Endothelial cell of umbilical vein (primary cell): ENCODE results near the gene PIM1. TPM values are rescaled to one million over a fixed set of nuclear protein-coding genes. Genes with fewer than 3 reads are reported as not detected.

Experiments used
- BruUV-seq: library from RNA; stranded (reverse); fragments of 400-500 nt; replicated peaks from 2 replicates; lab custom pipeline; 2021; lab: Mats Ljungman, UMichigan
- CTCF ChIA-PET: fragments of 300-600, 350-600 bp; sonication (Branson Sonifier 250); formaldehyde crosslinking; loops from one replicate; lab custom pipeline; 2021; ENCODE audit warnings: antibody characterized with exemption, inconsistent platforms; lab: Charles Lee
- POLR2A ChIA-PET: fragments of 300-600, 350-600 bp; sonication (Branson Sonifier 250); formaldehyde crosslinking; loops from one replicate; lab custom pipeline; 2021; ENCODE audit warnings: antibody characterized with exemption, inconsistent platforms; lab: Charles Lee
- DNase-seq: peaks from one replicate; pipeline ENCODE4 v3.0.0-alpha.2; 2011; ENCODE audit warnings: low read depth, low spot score
- FAIRE-seq: peaks from 2 replicates; lab custom pipeline; 2011; peaks lifted over from hg19 to GRCh38; lab: Jason Lieb, UNC
- H2AFZ ChIP-seq: 2 replicates; pipeline ENCODE4 v1.6.0; 2012; ENCODE audit warnings: low read depth, low read length, control low read depth, inconsistent platforms
- H3K27ac ChIP-seq: 2 replicates; pipeline ENCODE4 v1.5.1; 2011; ENCODE audit warnings: low read depth, mild to moderate bottlenecking, control low read depth, low read length, moderate library complexity; ENCODE audit not compliant: insufficient read depth
- H3K27me3 ChIP-seq, 2 experiments: 2 replicates each; pipeline versions ENCODE4 v1.6.0 to v1.6.1; 2011; ENCODE audit warnings: low read length in 2 of 2, mixed read lengths in 1 of 2; ENCODE audit not compliant: control insufficient read depth in 2 of 2, insufficient read depth in 2 of 2
- H3K36me3 ChIP-seq, 2 experiments: 2 replicates in 1 of 2; 3 replicates in 1 of 2; pipeline ENCODE4 v1.5.1; 2011; ENCODE audit warnings: low read length in 2 of 2, mild to moderate bottlenecking in 1 of 2, moderate library complexity in 1 of 2; ENCODE audit not compliant: control insufficient read depth in 2 of 2, insufficient read depth in 2 of 2; ENCODE audit errors: extremely low read depth in 1 of 2
- H3K4me1 ChIP-seq: 3 replicates; pipeline ENCODE4 v1.5.1; 2011; ENCODE audit warnings: mild to moderate bottlenecking, low read length; ENCODE audit not compliant: control insufficient read depth, insufficient read depth; ENCODE audit errors: extremely low read depth
- H3K4me2 ChIP-seq: 2 replicates; pipeline ENCODE4 v1.6.1; 2011; ENCODE audit warnings: low read length, control low read depth, mixed read lengths; ENCODE audit not compliant: insufficient read depth
- H3K4me3 ChIP-seq, 3 experiments: fragments of 200-600 bp in 1 of 3; sonication (generic), shearing (Covaris generic) in 1 of 3; replicated peaks in 1 of 3; 2 replicates each; pipeline ENCODE4 v1.5.1; 2011 to 2016; ENCODE audit warnings: control low read depth in 3 of 3, low read length in 3 of 3, mild to moderate bottlenecking in 2 of 3, inconsistent platforms in 1 of 3, low read depth in 1 of 3, moderate library complexity in 1 of 3; ENCODE audit not compliant: insufficient read depth in 1 of 3
- H3K79me2 ChIP-seq: 2 replicates; pipeline ENCODE4 v1.6.0; 2012; ENCODE audit warnings: low read length, inconsistent platforms; ENCODE audit not compliant: control insufficient read depth, insufficient read depth
- H3K9ac ChIP-seq: replicated peaks from 2 replicates; pipeline ENCODE3; 2011; ENCODE audit warnings: low read length, control low read depth; ENCODE audit not compliant: insufficient read depth; ENCODE audit errors: extremely low read depth
- H3K9me1 ChIP-seq: replicated peaks from 3 replicates; pipeline ENCODE4 v1.6.0; 2011; ENCODE audit warnings: mild to moderate bottlenecking, low read length; ENCODE audit not compliant: control insufficient read depth, insufficient read depth; ENCODE audit errors: extremely low read depth
- H3K9me3 ChIP-seq: replicated peaks from 2 replicates; pipeline ENCODE4 v1.5.1; 2012; ENCODE audit warnings: low read length, inconsistent platforms; ENCODE audit not compliant: control insufficient read depth, insufficient read depth
- H4K20me1 ChIP-seq: replicated peaks from 2 replicates; pipeline ENCODE3; 2011; ENCODE audit warnings: mild to moderate bottlenecking, low read length; ENCODE audit not compliant: control insufficient read depth, insufficient read depth; ENCODE audit errors: extremely low read depth
- EZH2 ChIP-seq: IDR thresholded peaks from 2 replicates; pipeline ENCODE4 v1.6.1; 2012; ENCODE audit warnings: borderline replicate concordance, low read depth, mild to moderate bottlenecking, moderate library complexity, low read length, inconsistent platforms; ENCODE audit not compliant: severe bottlenecking
- FOS ChIP-seq: IDR thresholded peaks from 2 replicates; pipeline ENCODE4 v1.6.1; 2011; ENCODE audit warnings: mild to moderate bottlenecking, low read length, moderate library complexity, borderline replicate concordance; ENCODE audit not compliant: insufficient read depth
- GATA2 ChIP-seq: IDR thresholded peaks from 2 replicates; pipeline ENCODE4 v1.7.0; 2011; ENCODE audit warnings: low read depth, mild to moderate bottlenecking, moderate library complexity, mixed read lengths, low read length; ENCODE audit not compliant: insufficient read length, insufficient read depth
- JUN ChIP-seq: IDR thresholded peaks from 2 replicates; pipeline ENCODE4 v1.6.1; 2011; ENCODE audit warnings: borderline replicate concordance, low read depth; ENCODE audit not compliant: insufficient read length, insufficient read depth
- MAX ChIP-seq: IDR thresholded peaks from 2 replicates; pipeline ENCODE4 v1.6.1; 2011; ENCODE audit not compliant: insufficient read depth, insufficient read length
- MYC ChIP-seq: IDR thresholded peaks from one replicate; pipeline ENCODE4 v1.6.1; 2011; ENCODE audit warnings: mild to moderate bottlenecking, low read depth, low read length
- POLR2A ChIP-seq: IDR thresholded peaks from 2 replicates; pipeline ENCODE4 v1.6.1; 2012; ENCODE audit warnings: low read depth, mild to moderate bottlenecking, control low read depth, low read length
- POLR2AphosphoS5 ChIP-seq: IDR thresholded peaks from 2 replicates; pipeline ENCODE4 v1.6.1; 2012; ENCODE audit warnings: low read depth, mild to moderate bottlenecking, control low read depth, low read length, moderate library complexity; ENCODE audit not compliant: insufficient read depth
- dilution Hi-C: fragments of 300-500 bp; cut with MboI; formaldehyde crosslinking; loops from one replicate; pipeline ENCODE4 v1.15.0; 2019; ENCODE audit warnings: low sequenced_read_pairs; ENCODE audit not compliant: extremely low pct_ligation_motif_present
- intact Hi-C: fragments of 100-400 bp; cut with micrococcal nuclease; formaldehyde crosslinking; loops from one replicate; pipeline ENCODE4 v1.10.0; 2022
- polyA plus RNA-seq, 4 experiments: library from polyadenylated mRNA; depleted of rRNA in 3 of 4; stranded (reverse) in 3 of 4; unstranded in 1 of 4; fragments of >200 nt; gene quantifications; 2 replicates each; pipeline versions ENCODE4 v1.2.1 to v1.2.3, GENCODE V29; 2011 to 2012; ENCODE audit warnings: missing spikeins in 1 of 4
- total RNA-seq: library from RNA; stranded (reverse); gene quantifications from 2 replicates; pipeline ENCODE4 v1.2.3, GENCODE V29; 2021
- TF ChIP-seq, protein P1 (sequence below), 2 donors: IDR thresholded peaks; 1 replicate in 1 of 2; 2 replicates in 1 of 2; pipeline ENCODE4 v1.5.1; 2011; ENCODE audit warnings: low read length in 2 of 2, mild to moderate bottlenecking in 2 of 2, moderate library complexity in 2 of 2, control low read depth in 1 of 2, inconsistent platforms in 1 of 2, low read depth in 1 of 2; ENCODE audit not compliant: insufficient read depth in 1 of 2; ENCODE audit errors: extremely low read depth in 1 of 2

The PIM1 gene
- total and polyA plus RNA-seq, 2 donors (not counting 3 experiments of a cell fraction or from before 2014, with no cell fraction given): 9.2 to 11.3 TPM

- ChIA-PET POLR2A (no interaction called here), CTCF (interaction anchor here (0.7 to 2.4 kb wide), 2 partner anchors 42 to 78 kb away, joined by 3 to 15 read pairs; no protein-coding TSS in a partner anchor)
- H3K9me3 ChIP-seq: no peaks in the 10 kb centered on the region
- peaks cover 35% of the 10 kb centered on the region for H3K4me1 ChIP-seq
- TF ChIP-seq POLR2A (no peak), EZH2 (no peak), MAX (no peak)
- no peak overlapping the region for H3K9ac ChIP-seq
- no peak overlapping the region for H3K27ac ChIP-seq
- H4K20me1 ChIP-seq: no peaks in the 10 kb centered on the region
- no TSS peak for BruUV-seq
- no peaks in the 10 kb centered on the region for H3K9me1 ChIP-seq
- H3K27me3 ChIP-seq: no peaks in the 10 kb centered on the region
- intact Hi-C loops: no loop called here
- no peak overlapping the region for H3K4me3 ChIP-seq
- no peaks in the 10 kb centered on the region for H3K79me2 ChIP-seq
- DNase-seq: no peak
- no peak overlapping the region for H3K4me2 ChIP-seq
- dilution Hi-C loops: no loop called here
- H3K36me3 ChIP-seq: no peaks in the 10 kb centered on the region
- no peak for FAIRE-seq
- no peak overlapping the region for H2AFZ ChIP-seq
Observed at GRCh38 chr6:37129566-37129965, 40.4 kb upstream of the PIM1 start.

DNA sequence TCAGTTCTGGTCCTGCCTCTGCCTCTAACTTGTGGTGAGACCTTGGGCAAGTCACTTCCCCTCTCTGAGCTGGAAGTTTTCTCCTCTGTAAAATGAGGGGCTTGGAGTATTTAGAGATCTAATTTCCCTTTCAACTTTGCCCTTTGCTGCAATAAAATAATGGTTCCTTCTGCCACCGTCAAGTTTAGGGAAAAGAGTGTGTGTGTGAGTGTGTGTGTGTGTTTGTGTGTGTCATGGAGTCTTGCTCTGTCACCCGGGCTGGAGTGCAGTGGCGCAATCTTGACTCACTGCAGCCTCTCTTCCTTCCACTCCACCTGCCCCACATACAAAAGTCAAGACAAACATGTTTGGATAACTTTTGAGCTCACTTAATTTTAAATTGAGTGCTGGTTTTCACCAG is 39.2 kb upstream of the PIM1 start:
- Histone ChIP-seq H3K4me3 (no peak overlapping the region), H4K20me1 (no peaks in the 10 kb centered on the region), H3K79me2 (no peaks in the 10 kb centered on the region), H3K36me3 (no peaks in the 10 kb centered on the region), H3K4me2 (no peak overlapping the region), H3K27ac (peak overlapping the region; percentile 27), H3K9me1 (no peaks in the 10 kb centered on the region), H3K9me3 (no peaks in the 10 kb centered on the region), H3K4me1 (peaks cover 44% of the 10 kb centered on the region), H3K9ac (no peak overlapping the region), H2AFZ (peak overlapping the region; percentile 30), H3K27me3 (no peaks in the 10 kb centered on the region)
- FAIRE-seq (peak; percentile 55), DNase-seq (peak; percentile 51)
- ChIA-PET POLR2A (interaction anchor here (1.3 kb wide), 1 partner anchor 39 kb away, joined by 5 read pairs; the partner anchor contains the start of gene PIM1), CTCF (interaction anchor here (1.1 to 2.4 kb wide), 9 partner anchors 9 to 113 kb away, joined by 3 to 15 read pairs (median 4); partner anchors contain the start of gene PIM1)
- BruUV-seq: no TSS peak
- dilution Hi-C loops (no loop called here), intact Hi-C loops (no loop called here)
- TF ChIP-seq GATA2 (no peak), EZH2 (no peak), MAX (no peak), FOS (peak; percentile 30), POLR2AphosphoS5 (no peak), JUN (no peak), MYC (no peak)
- TF ChIP-seq, protein P1, sequence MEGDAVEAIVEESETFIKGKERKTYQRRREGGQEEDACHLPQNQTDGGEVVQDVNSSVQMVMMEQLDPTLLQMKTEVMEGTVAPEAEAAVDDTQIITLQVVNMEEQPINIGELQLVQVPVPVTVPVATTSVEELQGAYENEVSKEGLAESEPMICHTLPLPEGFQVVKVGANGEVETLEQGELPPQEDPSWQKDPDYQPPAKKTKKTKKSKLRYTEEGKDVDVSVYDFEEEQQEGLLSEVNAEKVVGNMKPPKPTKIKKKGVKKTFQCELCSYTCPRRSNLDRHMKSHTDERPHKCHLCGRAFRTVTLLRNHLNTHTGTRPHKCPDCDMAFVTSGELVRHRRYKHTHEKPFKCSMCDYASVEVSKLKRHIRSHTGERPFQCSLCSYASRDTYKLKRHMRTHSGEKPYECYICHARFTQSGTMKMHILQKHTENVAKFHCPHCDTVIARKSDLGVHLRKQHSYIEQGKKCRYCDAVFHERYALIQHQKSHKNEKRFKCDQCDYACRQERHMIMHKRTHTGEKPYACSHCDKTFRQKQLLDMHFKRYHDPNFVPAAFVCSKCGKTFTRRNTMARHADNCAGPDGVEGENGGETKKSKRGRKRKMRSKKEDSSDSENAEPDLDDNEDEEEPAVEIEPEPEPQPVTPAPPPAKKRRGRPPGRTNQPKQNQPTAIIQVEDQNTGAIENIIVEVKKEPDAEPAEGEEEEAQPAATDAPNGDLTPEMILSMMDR (IDR thresholded peaks at IDR 0.05; ENCODE audit: extremely low read depth in 1 of 2, insufficient read depth in 1 of 2, low read depth in 1 of 2, low read length in 2 of 2): no peak
